C4-2B (cell line): Measurements from ENCODE around the gene SMG9.
"Not testable (repeated sequence)": the region's sequence is repeated elsewhere in the genome, so short reads cannot be mapped to it uniquely, and the experiment has no call there.

ENCODE experiments used
- H3K27ac ChIP-seq: fragments of 450-650 bp; 2 replicates; pipeline ENCODE4 v1.5.1; 2017
- ZFX ChIP-seq: fragments of 450-650 bp; IDR thresholded peaks from 2 replicates; pipeline ENCODE4 v1.6.1; 2017
- TF ChIP-seq, protein P1 (sequence below): fragments of 450-650 bp; conservative IDR thresholded peaks from 2 replicates; pipeline ENCODE4 v1.5.1; 2017; ENCODE audit warnings: mild to moderate bottlenecking

SMG9 gene

DNA sequence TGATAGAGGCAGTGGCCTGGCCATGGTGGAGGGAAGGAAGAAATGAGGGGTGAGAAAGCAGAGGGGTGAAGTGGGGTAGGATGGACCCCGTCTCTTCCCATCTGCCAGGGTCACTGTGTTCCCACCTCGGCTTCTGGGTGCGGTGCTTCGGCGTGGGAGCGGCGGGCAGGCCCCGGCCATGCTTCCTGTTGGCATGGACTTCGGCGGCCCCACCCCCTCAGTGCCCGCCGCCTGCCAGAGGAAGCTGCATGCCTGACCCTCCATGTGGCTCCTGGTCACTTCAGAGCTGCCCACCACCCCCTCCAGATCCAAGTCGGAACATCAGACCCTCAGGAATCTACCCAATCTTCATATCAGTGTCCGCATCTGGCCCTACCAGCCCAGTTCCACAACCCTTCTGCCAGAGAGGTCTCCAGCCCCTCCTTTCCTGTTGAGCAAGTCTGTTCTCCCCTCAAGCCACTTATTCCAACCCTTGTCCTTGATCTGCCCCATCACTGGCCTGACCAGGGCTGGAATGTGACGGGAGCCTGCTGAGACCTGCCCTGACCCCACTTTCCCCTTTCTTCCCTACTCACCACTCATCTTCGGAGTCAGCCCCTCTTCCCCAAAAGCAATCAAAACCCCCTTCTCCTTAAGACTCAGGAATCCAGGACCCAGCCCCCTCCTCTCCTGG lies 24.5 kb upstream of the SMG9 start:
- TF ChIP-seq, protein P1, sequence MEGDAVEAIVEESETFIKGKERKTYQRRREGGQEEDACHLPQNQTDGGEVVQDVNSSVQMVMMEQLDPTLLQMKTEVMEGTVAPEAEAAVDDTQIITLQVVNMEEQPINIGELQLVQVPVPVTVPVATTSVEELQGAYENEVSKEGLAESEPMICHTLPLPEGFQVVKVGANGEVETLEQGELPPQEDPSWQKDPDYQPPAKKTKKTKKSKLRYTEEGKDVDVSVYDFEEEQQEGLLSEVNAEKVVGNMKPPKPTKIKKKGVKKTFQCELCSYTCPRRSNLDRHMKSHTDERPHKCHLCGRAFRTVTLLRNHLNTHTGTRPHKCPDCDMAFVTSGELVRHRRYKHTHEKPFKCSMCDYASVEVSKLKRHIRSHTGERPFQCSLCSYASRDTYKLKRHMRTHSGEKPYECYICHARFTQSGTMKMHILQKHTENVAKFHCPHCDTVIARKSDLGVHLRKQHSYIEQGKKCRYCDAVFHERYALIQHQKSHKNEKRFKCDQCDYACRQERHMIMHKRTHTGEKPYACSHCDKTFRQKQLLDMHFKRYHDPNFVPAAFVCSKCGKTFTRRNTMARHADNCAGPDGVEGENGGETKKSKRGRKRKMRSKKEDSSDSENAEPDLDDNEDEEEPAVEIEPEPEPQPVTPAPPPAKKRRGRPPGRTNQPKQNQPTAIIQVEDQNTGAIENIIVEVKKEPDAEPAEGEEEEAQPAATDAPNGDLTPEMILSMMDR, result no peak
- no peak for TF ChIP-seq ZFX
- H3K27ac ChIP-seq, result no peak overlapping the region

DNA sequence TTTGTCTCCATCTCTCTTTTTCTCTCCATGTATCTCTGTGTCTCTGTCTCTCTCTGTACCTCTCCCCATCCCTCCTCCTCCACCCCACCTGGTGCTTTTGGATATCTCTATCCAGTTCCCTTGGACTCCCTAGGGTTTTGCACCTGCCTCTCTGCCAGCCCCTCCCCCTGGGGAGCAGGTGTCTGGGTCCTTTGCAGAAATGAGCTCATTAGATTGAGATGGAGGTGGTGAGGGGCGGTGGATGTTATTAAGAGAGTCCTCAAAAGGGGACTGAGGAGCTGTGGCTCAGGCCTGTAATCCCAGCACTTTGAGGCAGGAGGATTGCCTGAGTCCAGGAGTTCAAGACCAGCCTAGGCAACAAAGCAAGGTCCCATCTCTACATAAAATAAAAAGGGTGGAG lies 23.9 kb upstream of the SMG9 start:
- H3K27ac ChIP-seq, result no peak overlapping the region
- no peak for TF ChIP-seq ZFX
- TF ChIP-seq, protein P1, result no peak

DNA sequence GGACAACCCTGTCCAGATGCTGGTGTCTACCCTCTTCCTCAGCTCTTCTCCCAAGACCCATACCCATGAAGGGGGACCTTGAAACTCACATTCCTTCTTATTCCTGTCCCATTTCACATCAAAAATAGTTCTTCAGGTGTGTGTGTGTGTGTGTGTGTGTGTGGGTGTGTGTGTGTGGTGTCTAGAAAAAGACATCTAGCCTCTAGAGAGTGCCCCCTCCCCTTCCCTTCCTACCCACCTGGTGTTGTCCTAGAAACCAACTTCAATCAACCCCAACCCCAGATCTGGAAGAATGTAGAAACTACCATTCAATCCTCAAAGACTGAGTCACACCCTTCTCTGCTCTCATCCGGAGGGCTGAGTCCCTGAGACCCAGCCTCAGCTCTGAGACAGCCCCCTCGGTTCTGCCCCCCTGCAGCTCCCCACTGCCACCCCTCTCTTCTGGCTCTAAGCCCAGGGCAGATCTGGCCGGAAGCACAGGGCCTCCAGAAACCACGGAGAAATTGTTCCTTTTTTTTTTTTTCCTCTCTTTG lies 22.5 kb upstream of the SMG9 start:
- no peak for TF ChIP-seq ZFX
- TF ChIP-seq, protein P1, result no peak
- H3K27ac ChIP-seq, result no peak overlapping the region

DNA sequence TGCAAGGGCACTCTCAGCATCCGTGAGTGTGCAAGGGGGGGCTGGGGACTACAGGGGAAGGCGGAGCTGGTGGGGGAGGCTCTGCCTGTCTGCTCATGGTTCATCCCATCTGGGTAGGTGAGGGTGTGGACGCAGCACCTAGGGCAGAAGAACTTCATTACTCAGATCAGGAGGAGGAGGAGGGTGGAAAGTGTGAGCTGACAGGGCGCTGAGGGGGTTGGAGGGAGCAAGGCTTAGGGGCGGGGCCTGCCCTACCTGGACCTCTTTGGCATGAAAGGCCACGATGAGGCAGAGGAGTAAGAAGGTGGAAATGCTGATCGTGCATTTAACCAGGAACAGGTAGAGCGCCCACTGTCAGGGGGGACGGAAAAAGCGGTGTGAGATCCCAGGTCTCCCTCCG lies 21.5 kb upstream of the SMG9 start:
- H3K27ac ChIP-seq, result no peak overlapping the region
- no peak for TF ChIP-seq ZFX
- TF ChIP-seq, protein P1, result no peak

DNA sequence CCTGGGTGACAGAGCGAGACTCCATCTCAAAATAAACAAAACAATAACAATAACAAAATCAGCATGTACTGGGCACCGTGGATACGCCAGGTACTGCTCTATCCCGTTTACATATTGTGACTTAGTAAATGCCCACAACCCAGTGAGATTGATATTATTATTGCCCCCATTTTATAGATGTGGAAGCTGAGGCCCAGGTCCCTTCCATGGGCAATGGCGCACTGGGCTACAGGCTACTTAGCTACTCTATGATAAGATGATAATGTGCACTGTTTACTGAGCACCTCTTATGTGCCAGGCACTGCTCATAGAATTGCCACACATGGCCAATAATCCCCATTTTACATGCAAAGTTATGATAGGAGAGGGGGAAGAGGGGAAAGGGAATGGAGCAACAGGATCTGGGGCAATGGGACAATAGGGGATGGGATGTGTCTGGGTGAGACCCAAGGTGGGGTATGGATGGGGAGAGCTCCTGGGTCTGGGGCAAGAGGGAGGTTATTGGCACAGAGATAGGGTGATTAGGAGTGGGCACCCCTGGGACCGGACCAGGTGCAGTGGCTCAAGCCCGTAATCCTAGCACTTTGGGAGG lies 20.6 kb upstream of the SMG9 start:
- no peak for TF ChIP-seq ZFX
- TF ChIP-seq, protein P1, result no peak
- H3K27ac ChIP-seq, result no peak overlapping the region

DNA sequence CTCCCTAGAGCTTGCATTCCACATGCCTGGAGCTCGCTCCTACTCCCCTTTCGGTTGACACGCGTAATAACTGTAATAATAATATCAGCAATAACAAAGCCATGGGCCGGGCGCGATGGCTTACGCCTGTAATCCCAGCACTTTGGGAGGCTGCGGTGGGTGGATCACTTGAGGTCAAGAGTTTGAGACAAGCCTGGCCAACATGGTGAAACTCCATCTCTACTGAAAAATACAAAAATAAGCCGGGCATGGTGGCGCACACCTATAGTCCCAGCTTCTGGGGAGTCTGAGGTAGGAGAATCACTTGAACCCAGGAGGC lies 20.1 kb upstream of the SMG9 start:
- not testable (repeated sequence) for H3K27ac ChIP-seq

DNA sequence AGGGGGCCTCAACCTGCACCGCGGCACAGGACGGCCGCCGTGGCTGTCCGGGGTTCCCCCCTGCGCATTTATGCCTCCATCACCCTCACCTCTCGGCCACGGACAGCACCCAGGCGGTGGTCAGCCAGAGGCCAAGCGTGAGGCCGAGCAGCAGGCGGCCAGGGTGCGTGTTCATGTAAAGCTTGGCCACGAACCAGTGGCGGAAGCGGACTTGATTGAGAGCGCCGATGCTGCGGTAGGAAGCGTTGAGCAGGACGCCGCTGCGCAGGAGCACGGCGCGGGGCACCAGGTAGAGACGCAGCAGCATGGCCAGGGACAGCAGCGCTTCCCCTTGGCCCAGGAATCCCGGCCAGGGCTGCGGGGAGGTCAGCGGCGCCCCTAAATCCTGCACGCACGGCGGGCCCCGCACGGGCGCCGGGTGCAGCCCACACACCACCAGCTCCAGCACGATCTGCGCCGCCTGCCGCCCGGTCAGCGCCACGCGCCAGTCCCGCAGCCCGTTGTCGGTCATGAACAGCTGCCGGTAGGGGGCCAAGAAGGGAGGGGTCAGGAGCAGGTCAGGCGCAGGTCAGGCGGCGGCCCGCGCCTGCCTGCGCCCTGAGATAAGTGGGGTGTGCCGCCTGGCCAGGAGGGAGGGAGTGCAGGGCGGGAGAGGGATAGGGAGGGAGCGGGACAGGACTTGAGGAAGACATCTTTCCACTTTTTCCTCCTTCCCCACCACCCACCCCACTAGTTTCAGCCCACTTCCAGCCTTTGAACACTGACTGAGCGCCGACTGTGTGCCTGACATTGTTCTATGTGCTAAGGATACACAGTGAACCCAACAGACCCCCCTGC lies 19.6 kb upstream of the SMG9 start:
- TF ChIP-seq, protein P1, result no peak
- TF ChIP-seq ZFX, result no peak
- H3K27ac ChIP-seq, result no peak overlapping the region
